ENCODE results near the gene SEC24D.

The SEC24D gene

DNA sequence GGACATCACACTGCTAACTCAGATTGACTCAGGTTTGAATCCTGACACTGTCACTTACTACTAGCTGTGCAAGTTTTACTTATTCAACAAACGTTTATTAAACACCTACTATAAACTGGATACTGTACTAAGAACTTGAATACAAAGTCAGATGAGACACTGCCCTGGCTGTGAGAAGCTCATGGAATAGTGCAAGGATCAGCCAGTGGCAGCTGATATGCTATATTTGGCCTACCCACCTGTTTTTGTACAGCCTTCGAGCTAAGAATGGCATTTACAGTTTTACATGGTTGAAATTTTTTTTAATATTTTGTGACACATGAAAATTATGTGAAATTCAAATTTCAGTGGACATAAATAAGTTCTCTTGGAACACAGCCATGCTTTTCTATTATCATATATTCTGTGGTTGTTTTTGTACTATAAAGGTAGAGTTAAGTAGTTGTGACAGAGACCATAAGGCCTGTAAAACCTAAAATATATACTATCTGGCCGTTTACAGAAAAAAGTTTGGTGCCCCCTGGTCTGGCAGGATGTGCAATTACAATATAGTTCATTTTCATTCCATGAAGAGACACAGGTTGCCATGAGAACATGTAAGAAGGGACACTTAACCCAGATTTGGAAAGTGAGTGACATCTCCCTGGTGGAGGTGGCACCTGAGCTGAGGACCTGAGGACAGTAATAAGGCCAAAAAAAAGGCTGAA lies 3.4 kb upstream of the SEC24D start:
- Histone ChIP-seq H3K4me3 (ENCODE audit: low read depth in 1 of 2, low read length in 1 of 2) (no peak overlapping the region), H3K27me3 (no peaks in the 10 kb centered on the region), H3K4me1 (ENCODE audit: control insufficient read depth in 1 of 2, insufficient read depth in 1 of 2, low read depth in 1 of 2, low read length in 1 of 2) (peaks cover 16% of the 10 kb centered on the region in 2 experiments), H3K36me3 (no peaks in the 10 kb centered on the region), H3K27ac (no peak overlapping the region), H3K9me3 (no peaks in the 10 kb centered on the region)
- TF ChIP-seq, protein P1, sequence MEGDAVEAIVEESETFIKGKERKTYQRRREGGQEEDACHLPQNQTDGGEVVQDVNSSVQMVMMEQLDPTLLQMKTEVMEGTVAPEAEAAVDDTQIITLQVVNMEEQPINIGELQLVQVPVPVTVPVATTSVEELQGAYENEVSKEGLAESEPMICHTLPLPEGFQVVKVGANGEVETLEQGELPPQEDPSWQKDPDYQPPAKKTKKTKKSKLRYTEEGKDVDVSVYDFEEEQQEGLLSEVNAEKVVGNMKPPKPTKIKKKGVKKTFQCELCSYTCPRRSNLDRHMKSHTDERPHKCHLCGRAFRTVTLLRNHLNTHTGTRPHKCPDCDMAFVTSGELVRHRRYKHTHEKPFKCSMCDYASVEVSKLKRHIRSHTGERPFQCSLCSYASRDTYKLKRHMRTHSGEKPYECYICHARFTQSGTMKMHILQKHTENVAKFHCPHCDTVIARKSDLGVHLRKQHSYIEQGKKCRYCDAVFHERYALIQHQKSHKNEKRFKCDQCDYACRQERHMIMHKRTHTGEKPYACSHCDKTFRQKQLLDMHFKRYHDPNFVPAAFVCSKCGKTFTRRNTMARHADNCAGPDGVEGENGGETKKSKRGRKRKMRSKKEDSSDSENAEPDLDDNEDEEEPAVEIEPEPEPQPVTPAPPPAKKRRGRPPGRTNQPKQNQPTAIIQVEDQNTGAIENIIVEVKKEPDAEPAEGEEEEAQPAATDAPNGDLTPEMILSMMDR (IDR thresholded peaks at IDR 0.05): no peak

DNA sequence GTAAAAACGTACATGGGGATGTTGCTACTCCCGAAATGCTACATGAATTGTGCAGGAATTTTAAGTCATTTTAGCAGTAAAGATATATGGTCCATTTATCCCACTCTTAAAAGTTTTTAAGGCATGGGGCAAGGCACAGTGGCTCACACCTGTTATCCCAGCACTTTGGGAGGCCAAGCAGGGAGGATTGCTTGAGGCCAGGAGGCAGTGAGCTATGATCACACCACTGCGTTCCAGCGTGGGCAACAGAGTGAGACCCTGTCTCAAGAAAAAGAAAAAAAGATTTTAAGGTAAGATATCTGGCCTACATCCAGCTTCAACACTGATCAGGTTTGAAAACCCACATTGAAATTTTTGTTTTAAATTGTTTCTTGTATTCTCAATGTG lies 1.2 kb upstream of the SEC24D start:
- H3K36me3 ChIP-seq: peaks cover 9% of the 10 kb centered on the region
- no peak overlapping the region for H3K27ac ChIP-seq
- TF ChIP-seq, protein P1 (IDR thresholded peaks at IDR 0.05): no peak
- peaks cover 16% of the 10 kb centered on the region in 2 experiments for H3K4me1 ChIP-seq (ENCODE audit: control insufficient read depth in 1 of 2, insufficient read depth in 1 of 2, low read depth in 1 of 2, low read length in 1 of 2)
- peak overlapping the region in 1 of 2 experiments; percentile 92 for H3K4me3 ChIP-seq (ENCODE audit: low read depth in 1 of 2, low read length in 1 of 2)
- H3K9me3 ChIP-seq: no peaks in the 10 kb centered on the region
- H3K27me3 ChIP-seq: no peaks in the 10 kb centered on the region

DNA sequence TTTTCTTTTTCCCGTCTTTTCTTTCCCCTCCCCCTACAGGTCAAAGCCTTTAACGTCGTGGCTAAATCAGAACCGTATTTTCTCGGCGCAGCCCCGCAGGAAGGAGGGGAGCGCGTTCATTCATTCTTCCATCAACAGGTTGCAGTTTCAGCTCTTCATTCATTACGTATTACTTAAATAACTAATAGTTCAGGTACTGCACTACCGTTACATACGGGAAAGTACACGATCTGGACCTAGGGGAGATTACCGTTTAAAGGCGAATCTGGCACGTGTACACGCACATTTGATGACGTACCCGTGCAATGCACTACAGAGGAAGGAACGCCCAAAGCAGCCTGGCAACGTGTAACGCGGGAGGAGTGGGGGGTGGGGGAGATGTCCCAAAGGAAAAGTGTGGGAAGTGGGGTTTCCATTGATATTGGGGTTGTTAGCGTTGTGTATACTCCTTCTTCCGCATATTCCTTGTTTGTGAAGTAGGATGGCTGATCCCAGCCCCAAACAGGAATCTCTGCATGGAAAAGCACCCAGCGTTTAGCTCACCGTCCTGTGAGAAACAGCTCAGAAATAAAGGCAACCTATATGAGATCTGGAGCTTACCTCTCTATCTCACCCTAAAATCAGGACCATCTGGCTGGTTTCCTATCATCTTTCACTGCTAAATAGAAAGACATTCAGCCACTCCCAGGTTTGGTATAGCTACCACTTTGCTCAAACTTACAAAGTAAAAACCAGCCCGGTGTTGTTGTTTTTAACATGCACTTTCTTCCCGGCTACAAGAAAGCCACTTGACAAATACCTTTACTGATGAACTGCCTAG lies 585 bp upstream of the SEC24D start:
- no peaks in the 10 kb centered on the region for H3K9me3 ChIP-seq
- peaks cover 16% of the 10 kb centered on the region in 2 experiments for H3K4me1 ChIP-seq (ENCODE audit: control insufficient read depth in 1 of 2, insufficient read depth in 1 of 2, low read depth in 1 of 2, low read length in 1 of 2)
- H3K27me3 ChIP-seq: no peaks in the 10 kb centered on the region
- peak overlapping the region; percentile 92 to 96 for H3K4me3 ChIP-seq (ENCODE audit: low read depth in 1 of 2, low read length in 1 of 2)
- TF ChIP-seq, protein P1 (IDR thresholded peaks at IDR 0.05): no peak
- peak overlapping the region; percentile 94 for H3K27ac ChIP-seq
- peaks cover 10% of the 10 kb centered on the region for H3K36me3 ChIP-seq

DNA sequence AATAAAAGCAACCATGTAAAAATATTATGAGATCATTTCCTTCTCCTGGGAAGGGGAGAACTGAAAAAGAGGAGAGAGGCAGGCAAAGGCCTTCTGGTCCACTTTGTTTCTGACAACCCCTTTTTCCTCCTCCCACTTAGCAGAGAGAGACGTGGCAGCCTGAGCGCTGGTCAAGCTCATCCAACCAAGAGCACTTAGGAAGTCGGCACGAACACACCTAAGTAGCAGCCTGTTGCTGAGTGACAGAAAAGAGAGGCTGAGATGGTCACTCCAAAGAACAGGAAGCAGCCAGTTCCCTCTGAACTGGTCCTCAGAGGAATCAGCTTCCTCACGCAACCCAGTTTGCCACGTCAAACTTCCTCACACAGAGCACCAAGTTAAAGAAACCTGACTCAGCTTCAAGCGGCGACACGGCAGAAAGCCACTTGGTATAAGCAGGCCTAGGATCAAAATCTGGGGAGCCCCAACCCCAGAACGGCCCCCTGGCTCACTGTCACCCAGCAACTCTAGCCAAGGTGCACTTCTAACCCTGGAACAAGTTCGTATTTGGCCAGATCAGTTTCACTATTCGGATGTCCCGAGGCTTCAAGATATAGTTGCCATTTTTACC lies 861 bp downstream of the SEC24D start:
- TF ChIP-seq, protein P1 (IDR thresholded peaks at IDR 0.05): no peak
- H3K4me1 ChIP-seq (ENCODE audit: control insufficient read depth in 1 of 2, insufficient read depth in 1 of 2, low read depth in 1 of 2, low read length in 1 of 2): peaks cover 16% of the 10 kb centered on the region in 2 experiments
- no peaks in the 10 kb centered on the region for H3K27me3 ChIP-seq
- H3K4me3 ChIP-seq (ENCODE audit: low read depth in 1 of 2, low read length in 1 of 2): peak overlapping the region; percentile 92 to 96
- H3K27ac ChIP-seq: peak overlapping the region; percentile 94
- H3K9me3 ChIP-seq: no peaks in the 10 kb centered on the region
- H3K36me3 ChIP-seq: peaks cover 10% of the 10 kb centered on the region

DNA sequence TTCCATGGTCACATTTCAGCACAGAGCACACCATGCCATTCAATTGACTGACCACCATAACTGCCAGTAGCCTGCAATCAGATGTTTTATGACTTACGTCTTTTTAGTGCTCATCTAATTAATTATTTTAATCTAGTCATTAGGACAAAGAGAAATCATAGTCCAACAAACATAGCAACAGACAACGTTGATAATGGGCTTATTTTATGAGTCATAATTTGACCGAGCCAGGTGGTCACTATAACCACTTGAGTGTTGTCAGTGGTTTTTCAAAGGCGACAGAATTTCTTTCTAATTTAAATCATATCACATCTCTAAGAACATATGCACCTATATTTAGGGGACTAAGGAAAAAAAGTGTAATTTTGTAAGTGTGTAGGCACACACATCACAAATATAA lies 1.9 kb downstream of the SEC24D start:
- H3K4me3 ChIP-seq (ENCODE audit: low read depth in 1 of 2, low read length in 1 of 2): no peak overlapping the region
- peaks cover 15% of the 10 kb centered on the region for H3K36me3 ChIP-seq
- H3K27ac ChIP-seq: no peak overlapping the region
- H3K27me3 ChIP-seq: no peaks in the 10 kb centered on the region
- peaks cover 16% of the 10 kb centered on the region in 2 experiments for H3K4me1 ChIP-seq (ENCODE audit: control insufficient read depth in 1 of 2, insufficient read depth in 1 of 2, low read depth in 1 of 2, low read length in 1 of 2)
- no peaks in the 10 kb centered on the region for H3K9me3 ChIP-seq
- TF ChIP-seq, protein P1 (IDR thresholded peaks at IDR 0.05): no peak
